ENCODE results near the gene BNIPL.

BNIPL gene, protein sequence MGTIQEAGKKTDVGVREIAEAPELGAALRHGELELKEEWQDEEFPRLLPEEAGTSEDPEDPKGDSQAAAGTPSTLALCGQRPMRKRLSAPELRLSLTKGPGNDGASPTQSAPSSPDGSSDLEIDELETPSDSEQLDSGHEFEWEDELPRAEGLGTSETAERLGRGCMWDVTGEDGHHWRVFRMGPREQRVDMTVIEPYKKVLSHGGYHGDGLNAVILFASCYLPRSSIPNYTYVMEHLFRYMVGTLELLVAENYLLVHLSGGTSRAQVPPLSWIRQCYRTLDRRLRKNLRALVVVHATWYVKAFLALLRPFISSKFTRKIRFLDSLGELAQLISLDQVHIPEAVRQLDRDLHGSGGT

DNA sequence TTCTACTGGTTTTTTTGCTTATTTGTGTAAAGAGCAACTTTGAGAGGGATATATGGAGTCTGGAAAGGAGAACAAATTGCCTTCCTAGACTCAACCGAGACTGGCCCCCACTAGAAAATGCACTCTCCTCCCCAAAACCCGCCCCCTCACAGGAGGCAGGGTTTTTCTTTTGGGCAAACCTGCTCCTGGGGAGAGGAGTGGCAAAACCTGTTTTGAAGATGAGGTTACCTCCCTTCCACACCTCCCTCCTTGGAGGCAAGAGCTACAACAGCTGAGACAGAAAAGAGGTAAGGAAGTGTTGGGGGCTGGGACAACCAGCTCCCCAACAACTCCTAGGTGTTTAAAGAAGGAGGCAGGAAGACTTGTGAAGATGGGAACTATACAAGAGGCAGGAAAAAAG, at the start of gene BNIPL:
BNIPL (plus strand) TSS at position 231 of the 400 bp plus-strand sequence; CDS start at position 371, 140 bp downstream.
- DNase-seq (ENCODE audit: low read depth in 2 of 2, low spot score in 1 of 2), result no peak

DNA sequence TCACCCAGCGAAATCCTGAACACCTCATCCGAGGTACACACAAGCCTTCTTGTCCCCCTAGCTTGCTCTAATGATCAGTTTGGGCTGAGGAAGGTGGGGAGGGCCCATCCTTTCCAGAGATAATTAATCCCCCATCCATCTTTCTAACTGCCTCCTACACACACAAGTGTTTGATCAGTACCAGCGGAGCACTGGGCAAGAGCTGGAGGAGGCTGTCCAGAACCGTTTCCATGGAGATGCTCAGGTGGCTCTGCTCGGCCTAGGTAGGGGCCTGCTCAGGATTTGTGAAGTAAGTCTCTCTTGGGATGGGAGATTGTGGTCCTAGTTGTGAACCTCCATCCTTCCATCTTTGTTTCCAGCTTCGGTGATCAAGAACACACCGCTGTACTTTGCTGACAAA, 48.5 kb upstream of the BNIPL start:
- no peak for DNase-seq (ENCODE audit: low read depth in 2 of 2, low spot score in 1 of 2)

DNA sequence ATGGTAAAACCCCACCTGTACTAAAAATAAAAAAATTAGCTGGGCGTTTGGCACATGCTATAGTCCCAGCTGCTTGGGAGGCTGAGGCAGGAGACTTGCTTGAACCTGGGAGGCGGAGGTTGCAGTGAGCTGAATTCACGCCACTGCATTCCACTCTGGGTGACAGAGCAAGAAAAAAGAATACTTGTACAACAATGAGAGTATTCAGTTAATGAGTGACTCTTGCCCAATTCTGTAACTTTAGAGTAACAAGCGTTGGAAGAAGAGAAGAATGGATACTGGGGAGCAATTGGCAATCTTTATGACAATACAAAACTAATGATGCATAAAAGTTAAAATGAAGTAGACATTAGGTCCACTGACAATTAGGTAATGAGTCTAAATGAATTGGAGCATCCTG, 43.8 kb upstream of the BNIPL start:
- DNase-seq (ENCODE audit: low read depth in 2 of 2, low spot score in 1 of 2), result no peak

DNA sequence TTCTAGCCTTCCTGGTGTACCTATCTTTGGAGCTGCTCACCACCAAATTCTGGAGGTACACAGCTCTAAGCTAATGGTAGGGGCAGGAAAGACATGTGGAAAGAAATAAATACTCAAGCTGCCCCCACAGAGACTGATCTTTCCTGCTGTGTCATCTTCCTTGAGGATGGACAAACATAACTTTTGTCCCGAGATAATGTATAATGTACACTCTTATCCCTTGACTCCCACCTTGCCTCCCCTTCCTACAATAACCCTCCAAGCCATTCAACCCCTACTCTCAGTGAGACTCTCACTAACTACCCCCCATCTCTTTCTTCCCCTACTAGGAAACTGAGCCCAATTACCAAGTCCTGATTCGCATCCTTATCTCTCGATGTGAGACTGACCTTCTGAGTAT, 42.1 kb upstream of the BNIPL start:
- DNase-seq (ENCODE audit: low read depth in 2 of 2, low spot score in 1 of 2), result no peak

DNA sequence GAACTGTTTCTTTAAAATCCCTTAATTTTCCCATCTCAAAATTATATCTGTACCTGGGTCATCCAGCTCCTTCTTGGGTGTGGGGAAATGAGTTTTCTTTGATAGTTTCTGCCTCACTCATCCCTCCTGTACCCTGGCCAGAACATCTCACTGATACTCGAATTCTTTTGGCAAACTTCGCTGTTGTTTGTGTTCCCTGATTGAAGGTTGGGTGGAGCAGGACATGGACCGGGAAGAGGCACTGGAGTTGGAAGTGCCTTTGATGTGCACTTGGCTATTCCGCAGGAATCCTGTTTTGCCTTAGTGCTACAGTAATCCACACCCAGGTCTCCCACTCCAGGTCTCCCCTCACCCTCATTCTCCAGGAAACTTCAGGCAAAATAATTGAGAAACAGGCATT, 40.9 kb upstream of the BNIPL start:
- DNase-seq (ENCODE audit: low read depth in 2 of 2, low spot score in 1 of 2), result no peak

DNA sequence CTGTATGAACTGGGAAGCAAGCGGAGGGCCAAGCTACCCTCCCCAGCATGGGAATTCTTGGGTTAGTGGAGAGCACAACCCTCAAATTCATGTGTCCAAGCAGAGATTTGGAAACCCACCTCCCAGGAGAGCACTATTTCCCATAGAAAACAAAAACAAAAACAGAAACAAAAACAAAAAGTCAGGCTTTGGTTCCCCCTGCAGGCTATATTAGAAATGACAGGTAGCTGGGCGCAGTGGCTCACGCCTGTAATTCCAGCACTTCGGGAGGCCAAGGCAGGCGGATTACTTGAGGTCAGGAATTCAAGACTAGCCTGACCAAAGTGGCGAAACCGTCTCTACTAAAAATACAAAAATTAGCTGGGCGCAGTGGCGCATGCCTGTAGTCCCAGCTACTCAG, 40.5 kb upstream of the BNIPL start:
- DNase-seq (ENCODE audit: low read depth in 2 of 2, low spot score in 1 of 2), result no peak

DNA sequence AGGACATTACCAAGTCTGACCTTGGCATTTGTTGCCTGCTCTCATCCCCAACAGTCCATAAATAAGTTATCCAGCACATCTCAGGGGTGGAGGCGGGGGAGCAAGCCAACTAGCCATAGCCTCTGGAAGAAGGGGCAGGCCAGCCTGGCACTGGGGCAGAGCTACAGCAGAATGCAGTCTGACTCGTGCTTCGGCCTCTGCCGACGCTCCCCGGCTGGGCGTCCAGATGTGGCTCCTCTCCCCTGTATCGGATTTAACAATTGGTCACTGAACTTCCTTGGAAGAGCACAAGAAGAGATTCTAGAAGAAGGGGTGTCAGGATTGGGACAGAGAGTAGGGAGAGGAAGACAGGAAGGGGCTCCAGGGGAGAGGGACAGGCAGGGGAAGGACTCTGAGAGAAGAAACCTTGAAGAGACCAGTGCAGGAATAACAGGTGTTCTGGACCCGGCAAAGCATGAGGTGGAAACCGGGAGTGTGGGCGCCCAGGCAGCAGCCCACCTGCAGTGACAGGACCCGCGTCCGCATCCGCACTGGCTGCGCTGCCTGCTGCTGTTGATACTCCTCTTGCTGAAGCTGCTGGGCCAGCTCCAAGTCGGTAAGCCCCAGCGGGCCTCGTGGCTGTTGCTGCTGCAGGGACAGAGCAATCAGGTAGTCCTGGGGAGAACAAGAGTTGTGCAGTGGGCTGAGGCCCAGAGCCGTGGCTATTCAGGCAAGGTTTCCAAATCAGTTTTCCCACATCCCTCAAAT, 39.1 kb upstream of the BNIPL start:
- DNase-seq (ENCODE audit: low read depth in 2 of 2, low spot score in 1 of 2), result no peak

DNA sequence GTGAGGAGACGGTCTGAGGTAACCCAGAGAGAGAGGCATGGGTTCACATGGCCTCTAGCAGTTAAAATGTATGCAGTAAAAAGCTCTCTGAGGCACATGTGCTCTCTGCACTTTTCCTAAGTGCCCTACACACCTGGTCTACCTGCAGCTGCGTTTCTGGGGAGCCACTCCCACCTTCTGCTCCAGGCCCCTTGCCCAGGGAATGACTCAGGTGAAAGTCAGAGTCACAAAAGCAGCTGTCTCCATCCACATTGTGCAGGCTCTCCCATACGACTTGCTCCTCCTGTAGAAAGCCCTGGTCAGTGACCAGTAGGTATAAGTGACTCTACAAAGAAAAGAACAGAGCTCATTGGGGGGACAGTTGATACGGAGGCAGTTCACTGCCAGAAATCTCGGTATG, 38.4 kb upstream of the BNIPL start:
- no peak for DNase-seq (ENCODE audit: low read depth in 2 of 2, low spot score in 1 of 2)

DNA sequence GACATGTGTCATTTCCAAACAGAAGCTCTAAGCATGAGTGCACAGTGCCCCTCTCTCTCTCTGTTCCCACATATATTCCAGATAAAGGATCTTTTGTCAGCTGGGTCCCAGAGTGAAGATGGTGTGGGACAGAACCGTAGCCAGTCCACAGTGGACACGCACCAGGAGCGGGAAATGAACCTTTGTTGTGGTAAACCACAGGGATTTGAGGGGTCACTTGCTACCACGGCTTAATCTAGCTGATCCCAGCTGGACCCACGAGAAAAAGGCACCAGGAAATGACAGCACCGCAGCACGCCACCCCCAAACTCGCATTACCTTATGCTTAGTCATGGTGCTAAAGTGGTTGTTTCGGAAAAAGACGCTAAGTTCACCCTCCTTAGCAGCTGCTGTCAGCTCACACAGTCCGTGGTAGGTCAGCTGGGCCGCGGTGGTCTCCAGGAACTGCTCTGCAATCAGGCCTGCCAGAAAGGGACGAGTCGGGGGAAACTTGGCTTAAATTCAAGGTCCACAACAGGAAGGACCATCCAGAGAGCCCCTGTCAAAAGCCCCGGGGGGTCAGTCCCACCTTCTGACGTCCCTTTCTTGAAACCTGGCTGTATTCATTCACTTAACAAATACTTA, 37.2 kb upstream of the BNIPL start:
- no peak for DNase-seq (ENCODE audit: low read depth in 2 of 2, low spot score in 1 of 2)

DNA sequence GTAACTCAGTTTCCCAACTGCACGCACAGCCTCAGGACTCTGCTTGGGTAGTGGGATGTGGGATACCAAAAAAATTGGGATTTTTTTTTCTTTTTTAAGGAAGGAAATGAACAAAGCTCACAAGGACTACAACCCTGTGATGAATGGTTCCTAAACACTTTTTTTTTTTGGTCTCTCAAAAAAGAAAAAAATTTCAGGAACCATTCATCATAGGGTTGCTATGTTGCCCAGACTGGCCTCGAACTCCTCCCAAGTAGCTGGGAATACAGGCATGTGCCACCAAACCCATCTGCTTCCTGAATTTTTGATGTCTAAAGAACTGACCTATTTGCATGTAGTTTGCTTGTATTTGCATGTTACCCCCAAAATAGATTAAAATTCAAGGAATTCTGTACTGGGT, 36.5 kb upstream of the BNIPL start:
- DNase-seq (ENCODE audit: low read depth in 2 of 2, low spot score in 1 of 2), result no peak

DNA sequence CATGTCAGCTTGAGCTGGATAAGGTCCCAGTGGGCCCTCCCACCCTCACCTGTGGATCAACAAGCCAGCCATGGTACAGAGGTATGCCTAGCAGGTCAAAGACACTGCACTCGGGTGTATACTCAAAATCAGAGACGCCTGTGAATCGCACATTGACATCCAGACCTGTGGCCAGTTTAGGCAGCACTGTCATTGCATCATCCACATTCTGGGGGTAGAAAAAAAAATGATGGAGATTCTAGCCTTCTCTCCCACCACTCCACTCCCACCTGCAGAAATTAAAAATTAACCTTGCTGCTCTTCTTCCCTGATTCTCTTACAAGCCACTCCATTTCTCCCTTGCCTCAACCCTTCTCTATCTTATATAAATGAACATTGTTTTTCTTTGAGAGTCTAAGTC, 36.0 kb upstream of the BNIPL start:
- DNase-seq (ENCODE audit: low read depth in 2 of 2, low spot score in 1 of 2), result no peak

DNA sequence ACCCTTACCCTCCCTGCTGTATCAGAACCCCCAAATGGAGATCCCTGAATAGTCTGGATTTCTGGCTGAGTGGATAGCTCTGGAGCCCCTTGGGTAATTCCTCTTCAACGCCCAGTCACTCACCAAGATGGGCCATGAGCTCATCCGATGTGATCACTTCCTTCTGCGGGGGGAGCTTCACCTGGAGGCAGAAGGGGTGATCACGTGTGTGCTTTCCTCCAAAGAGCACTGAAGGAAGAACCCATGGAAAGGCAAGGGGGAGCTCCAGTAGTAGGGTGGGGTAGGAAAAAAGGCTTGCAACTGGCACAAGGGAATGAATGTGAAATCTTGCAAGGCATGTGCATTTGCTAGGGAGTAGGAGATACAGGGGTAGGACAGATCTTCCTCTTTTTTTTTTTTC, 34.8 kb upstream of the BNIPL start:
- no peak for DNase-seq (ENCODE audit: low read depth in 2 of 2, low spot score in 1 of 2)

DNA sequence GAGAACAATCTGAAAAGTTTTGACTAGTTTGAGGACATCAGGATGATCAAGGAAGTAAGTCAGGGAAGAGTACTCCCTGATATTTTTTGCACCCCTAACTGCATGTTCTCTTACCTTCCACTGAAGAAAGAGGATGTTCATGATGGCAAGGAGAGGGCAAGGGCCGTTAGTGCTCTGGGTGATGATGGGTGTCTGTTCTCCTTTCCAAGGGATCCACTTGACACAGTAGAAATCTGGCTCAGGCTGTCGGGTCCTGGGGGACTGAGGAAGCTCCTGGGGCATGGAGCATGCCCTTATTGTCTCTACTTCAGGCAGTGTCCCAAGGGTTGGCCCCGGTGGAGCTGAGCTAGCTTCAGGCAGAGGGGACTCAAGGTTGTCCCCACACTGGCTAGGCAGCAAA, 34.3 kb upstream of the BNIPL start:
- DNase-seq (ENCODE audit: low read depth in 2 of 2, low spot score in 1 of 2), result no peak

DNA sequence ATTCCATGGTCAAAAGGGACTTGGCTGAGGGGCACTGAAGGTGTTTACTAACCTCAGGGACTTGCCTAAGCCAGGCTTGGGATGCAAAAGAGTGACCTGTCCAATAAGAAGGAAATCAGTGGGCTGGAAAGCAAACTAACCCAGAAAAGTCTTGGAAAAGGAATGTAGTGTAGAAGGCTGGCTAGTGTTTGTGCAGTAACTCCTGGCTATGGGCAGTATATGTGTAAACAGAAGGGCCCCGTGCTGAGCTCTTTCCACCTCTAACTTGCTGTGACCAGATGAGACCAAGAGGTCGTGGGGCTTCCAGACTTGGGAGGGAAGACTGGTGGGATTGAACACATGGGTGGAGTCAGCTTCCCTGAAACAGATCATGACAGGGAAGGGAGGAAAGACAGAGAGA, 33.8 kb upstream of the BNIPL start:
- DNase-seq (ENCODE audit: low read depth in 2 of 2, low spot score in 1 of 2), result no peak

DNA sequence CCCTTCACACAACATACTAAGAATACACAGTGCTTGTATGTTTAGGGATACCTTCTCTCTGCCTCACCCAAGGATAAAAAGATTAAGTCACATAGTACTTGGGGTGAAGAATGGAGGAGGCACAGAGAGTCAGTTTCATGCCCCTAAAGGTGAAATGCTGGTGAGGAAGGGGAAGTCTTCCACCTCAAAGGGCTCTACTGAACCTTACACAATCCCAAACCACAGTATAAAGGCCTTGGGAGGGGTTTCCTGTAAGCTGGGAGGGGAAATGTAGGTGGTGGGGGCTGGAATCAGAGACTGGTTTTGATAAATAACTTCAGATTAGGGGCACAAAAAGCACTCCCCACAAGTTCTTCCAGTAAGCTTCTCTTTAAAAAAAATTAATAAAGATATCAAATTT, 33.2 kb upstream of the BNIPL start:
- no peak for DNase-seq (ENCODE audit: low read depth in 2 of 2, low spot score in 1 of 2)

DNA sequence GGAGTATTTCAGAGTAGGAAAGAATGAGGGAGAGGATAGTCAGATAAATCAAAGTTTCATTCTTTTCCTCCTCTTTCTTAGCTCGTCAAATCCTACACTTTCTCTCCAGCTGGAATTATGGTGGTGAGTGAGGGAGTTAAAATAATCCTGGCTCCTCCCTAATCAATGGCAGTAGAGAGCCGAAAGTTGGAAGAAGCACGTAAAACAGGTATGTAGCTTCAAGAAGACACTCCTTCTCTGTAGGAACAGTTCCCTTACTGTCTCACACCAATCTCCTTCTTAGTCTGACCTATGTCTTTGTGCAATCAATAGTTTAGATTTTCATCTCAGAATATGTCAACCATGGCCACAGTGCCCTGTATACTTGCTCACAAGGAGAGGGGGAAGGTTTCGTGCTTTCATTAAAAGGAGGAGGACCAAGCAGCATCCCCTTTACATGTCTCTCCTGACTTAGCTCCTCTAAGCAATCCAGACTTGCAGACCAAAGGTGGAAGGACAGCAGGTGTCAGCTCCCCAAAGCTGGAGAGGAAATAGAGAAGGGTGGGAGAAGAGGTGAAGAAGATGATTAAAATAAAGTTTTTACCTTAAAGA, 30.6 kb upstream of the BNIPL start:
- DNase-seq (ENCODE audit: low read depth in 2 of 2, low spot score in 1 of 2), result no peak

DNA sequence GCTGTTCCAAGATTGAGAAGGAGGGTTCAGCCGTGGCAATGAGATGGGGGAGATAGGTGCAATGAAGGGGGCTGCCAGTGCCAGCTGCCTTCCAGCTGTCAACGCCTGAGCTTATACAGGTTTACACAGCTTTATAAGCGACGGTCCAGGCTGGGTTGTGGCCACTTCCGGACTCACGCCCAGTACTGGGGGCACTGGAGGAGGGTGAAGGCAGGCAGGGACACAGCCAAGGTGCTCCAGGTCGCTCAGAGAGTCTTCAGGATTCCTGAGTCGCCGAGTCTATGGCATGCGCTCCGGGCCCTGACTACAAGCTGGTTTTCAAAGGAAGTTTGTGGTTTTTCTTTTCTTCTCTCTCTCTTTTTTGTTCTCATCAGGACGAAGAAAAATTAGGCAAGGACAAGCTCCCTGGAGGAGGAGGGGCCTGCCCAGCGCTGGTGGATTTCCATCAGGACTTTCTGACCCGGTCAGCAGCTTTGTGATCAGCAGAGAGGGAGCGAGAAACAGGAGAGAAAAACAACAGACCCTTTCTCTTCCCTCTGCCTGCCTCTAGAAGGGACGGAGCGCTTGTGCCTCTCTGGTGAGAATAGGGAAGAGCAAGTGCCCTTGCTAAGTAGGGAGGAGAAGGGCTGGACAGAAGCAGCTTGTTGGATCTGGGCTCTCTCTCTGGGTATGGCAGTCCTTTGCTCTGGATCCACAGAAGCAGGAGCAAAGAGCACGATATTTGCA, 29.9 kb upstream of the BNIPL start, which contains the start of gene MINDY1:
MINDY1 (minus strand) TSS at position 576 of the 726 bp plus-strand sequence. CDS start 4,285 bp downstream, outside the sequence.
- DNase-seq (ENCODE audit: low read depth in 2 of 2, low spot score in 1 of 2), result no peak

DNA sequence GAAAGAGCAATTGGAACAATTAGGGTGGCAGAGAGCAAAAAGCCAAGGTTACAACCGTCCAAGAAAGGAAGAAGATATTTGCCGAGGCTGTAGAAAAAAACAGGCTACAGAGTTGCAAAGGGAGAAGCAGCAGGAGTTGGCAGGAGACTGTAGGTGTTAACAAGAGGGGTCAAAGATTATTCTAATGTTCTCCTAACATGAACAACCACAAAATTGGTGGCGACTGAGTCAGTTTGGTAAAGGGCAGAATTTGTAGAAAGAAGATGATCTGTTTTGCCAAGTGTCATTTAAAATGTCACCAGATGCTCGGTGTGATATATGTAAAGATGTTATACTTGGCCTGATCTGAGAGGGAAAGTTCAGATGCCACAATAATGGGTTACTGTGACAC, 28.5 kb upstream of the BNIPL start:
- no peak for DNase-seq (ENCODE audit: low read depth in 2 of 2, low spot score in 1 of 2)

DNA sequence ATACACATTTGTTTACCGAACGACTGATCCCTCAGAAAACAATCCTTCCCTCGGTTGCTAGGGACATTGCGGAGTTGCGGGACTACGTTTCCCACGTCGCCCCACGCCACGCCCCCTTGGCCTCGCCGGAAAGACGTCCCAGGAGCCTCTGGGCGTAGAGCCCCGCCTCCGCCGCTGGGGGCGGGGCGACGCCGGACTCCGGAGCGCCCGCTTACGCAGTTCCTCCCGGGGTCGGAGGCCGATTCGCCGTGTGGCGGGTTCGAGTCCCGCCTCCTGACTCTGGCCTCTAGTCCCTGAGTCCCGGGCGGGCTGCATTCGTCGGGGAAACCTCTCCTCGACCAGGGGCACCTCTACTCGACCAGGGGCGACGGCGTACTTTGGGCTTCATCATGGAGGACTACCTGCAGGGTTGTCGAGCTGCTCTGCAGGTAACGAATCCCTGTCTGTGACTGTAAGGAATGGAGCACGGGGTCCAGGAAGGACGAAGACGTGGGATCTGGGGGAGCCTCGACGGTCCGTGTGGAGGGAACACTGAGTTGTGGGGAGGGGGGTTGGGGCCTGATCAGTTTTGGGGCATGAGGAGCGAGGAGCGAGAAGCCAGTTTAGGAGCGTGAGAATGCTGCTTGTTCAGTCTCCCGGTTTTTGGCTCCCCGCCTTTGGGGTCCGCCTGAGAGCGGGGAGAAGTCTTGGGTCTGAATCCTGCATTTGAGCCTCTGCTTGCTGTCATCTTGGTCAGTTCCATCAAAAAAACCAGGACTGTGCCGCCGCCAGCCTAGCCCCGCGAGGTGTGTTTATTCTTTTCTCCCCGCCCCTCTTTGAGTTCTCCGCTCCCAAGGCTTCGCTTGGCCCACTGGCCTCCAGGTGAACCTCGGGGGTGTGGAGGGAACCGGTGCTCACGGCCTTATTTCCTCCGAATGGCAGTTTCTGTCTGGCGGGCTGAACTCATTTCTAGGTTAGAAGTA, 27.9 kb upstream of the BNIPL start, which contains the start of gene PRUNE1:
PRUNE1 (plus strand) TSS at position 206 of the 962 bp plus-strand sequence; CDS start at position 390, 184 bp downstream.
- peak; percentile 83 to 92 for DNase-seq (ENCODE audit: low read depth in 2 of 2, low spot score in 1 of 2)

DNA sequence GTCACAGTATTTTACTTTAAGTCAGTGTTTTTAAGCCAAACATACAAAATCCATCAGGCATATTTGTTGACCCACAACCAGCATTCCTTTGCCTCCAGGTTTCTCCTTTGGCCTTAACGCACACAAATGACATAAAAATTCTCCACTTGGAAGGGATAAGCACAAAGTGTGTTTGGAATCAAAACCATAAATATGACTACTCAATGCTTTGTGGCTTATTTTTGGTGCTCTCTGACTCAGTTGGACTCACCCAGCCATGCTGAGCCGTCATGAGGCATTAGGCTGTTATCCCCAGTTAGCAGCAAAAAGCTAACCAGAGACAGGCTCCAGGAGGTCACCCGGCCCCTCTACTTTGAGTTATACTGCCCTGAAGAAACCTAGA, 27.2 kb upstream of the BNIPL start:
- no peak for DNase-seq (ENCODE audit: low read depth in 2 of 2, low spot score in 1 of 2)

Measured in stimulated activated CD8-positive, alpha-beta memory T cell treated with anti-CD3 and anti-CD28 coated beads, Interleukin-4, amount 100 ng/mL, for 4 hours (primary cell).